Gastrocnemius medialis (tissue), 4 donors: Measurements from ENCODE around the gene ADCYAP1R1. TPM values are rescaled to one million over a fixed set of nuclear protein-coding genes. Genes with fewer than 3 reads are reported as not detected.

Experiments used
- ATAC-seq, 2 donors: fragments of 150-250 bp; one replicate each; pipeline ENCODE4 v1.9.1; 2016
- DNase-seq, 2 donors: peaks; one replicate each; pipeline ENCODE4 v3.0.0-alpha.2; 2019
- H3K27ac ChIP-seq, 4 donors: fragments of 200-600 bp; sonication (generic); 1 replicate in 1 of 4; 2 replicates in 3 of 4; pipeline ENCODE4 v1.5.1; 2016 to 2018; ENCODE audit warnings: mild to moderate bottlenecking in 2 of 4, moderate library complexity in 1 of 4
- H3K27me3 ChIP-seq, 3 donors: fragments of 200-600 bp; sonication (generic) in 2 of 3; 1 replicate in 1 of 3; 2 replicates in 2 of 3; pipeline versions ENCODE4 v1.5.1 to v1.6.0; 2016 to 2019; ENCODE audit warnings: mild to moderate bottlenecking in 1 of 3, moderate library complexity in 1 of 3
- H3K36me3 ChIP-seq, 2 donors: fragments of 200-600 bp; sonication (generic) in 1 of 2; one replicate each; pipeline ENCODE4 v1.5.1; 2017 to 2018
- H3K4me1 ChIP-seq, 2 donors: fragments of 200-600 bp; sonication (generic) in 1 of 2; one replicate each; pipeline ENCODE4 v1.5.1; 2016 to 2017; ENCODE audit warnings: mild to moderate bottlenecking in 2 of 2
- H3K4me3 ChIP-seq, 4 donors: fragments of 200-600 bp; sonication (generic) in 3 of 4; 1 replicate in 1 of 4; 2 replicates in 3 of 4; pipeline ENCODE4 v1.5.1; 2016 to 2019; ENCODE audit warnings: mild to moderate bottlenecking in 2 of 4
- H3K9me3 ChIP-seq, 3 donors: fragments of 200-600 bp; sonication (generic) in 2 of 3; 1 replicate in 1 of 3; 2 replicates in 2 of 3; pipeline ENCODE4 v1.5.1; 2016 to 2019
- CTCF ChIP-seq, 5 experiments: fragments of 450-650 bp in 3 of 5; fragments of 200-600 bp in 2 of 5; sonication (generic) in 2 of 5; IDR thresholded peaks in 4 of 5; conservative IDR thresholded peaks in 1 of 5; 1 replicate in 4 of 5; 2 replicates in 1 of 5; pipeline ENCODE4 v1.5.1; 2016 to 2019; ENCODE audit warnings: antibody characterized with exemption in 5 of 5, mild to moderate bottlenecking in 3 of 5, moderate library complexity in 3 of 5
- POLR2A ChIP-seq, 2 donors: fragments of 450-650 bp; IDR thresholded peaks; one replicate each; pipeline ENCODE4 v1.6.1; 2017; ENCODE audit warnings: antibody characterized with exemption in 2 of 2, mild to moderate bottlenecking in 2 of 2, moderate library complexity in 2 of 2
- in situ Hi-C, 4 donors: fragments of 200-750 bp; cut with MboI; loops; one replicate each; pipeline versions ENCODE4 v1.15.0 to v1.8.0; 2017; ENCODE audit warnings: low sequenced_read_pairs in 4 of 4
- intact Hi-C: fragments of 100-400 bp; cut with DNase I; formaldehyde crosslinking; loops from one replicate; pipeline ENCODE4 v1.15.1; 2023; ENCODE audit warnings: low total_unique reads
- total RNA-seq, 4 donors: library from RNA; depleted of rRNA; stranded (reverse); fragments of >200 nt; gene quantifications; one replicate each; pipeline versions ENCODE4 v1.1.0 to v1.2.3, GENCODE V29; 2016

ADCYAP1R1 gene
- total RNA-seq, 4 donors from 2014 or later: 0.05 to 0.33 (median 0.21) TPM

- in situ Hi-C loops: no loop called here
- ATAC-seq: no peak
- Histone ChIP-seq H3K9me3 (no peaks in the 10 kb centered on the region), H3K27me3 (peaks cover 0 to 3% (median 0%) of the 10 kb centered on the region in 3 donors), H3K36me3 (no peaks in the 10 kb centered on the region), H3K4me1 (no peaks in the 10 kb centered on the region), H3K4me3 (no peak overlapping the region), H3K27ac (no peak overlapping the region)
- TF ChIP-seq POLR2A (IDR thresholded peaks at IDR 0.05): no peak
- TF ChIP-seq CTCF (IDR thresholded peaks at IDR 0.05 in 4 of 5, conservative IDR thresholded peaks at IDR 0.05 in 1 of 5): no peak
- intact Hi-C loops: no loop called here
- no peak for DNase-seq
Observed at GRCh38 chr7:31023877-31024276, 28.2 kb upstream of the ADCYAP1R1 start.

- H3K4me1 ChIP-seq: no peaks in the 10 kb centered on the region
- H3K4me3 ChIP-seq: no peak overlapping the region
- ATAC-seq: no peak
- in situ Hi-C loops (no loop called here), intact Hi-C loops (no loop called here)
- TF ChIP-seq POLR2A (IDR thresholded peaks at IDR 0.05): no peak
- H3K27me3 ChIP-seq: peaks cover 0 to 3% (median 0%) of the 10 kb centered on the region in 3 donors
- H3K27ac ChIP-seq: no peak overlapping the region
- no peaks in the 10 kb centered on the region for H3K9me3 ChIP-seq
- H3K36me3 ChIP-seq: no peaks in the 10 kb centered on the region
- DNase-seq: no peak
Observed at GRCh38 chr7:31027161-31027965, 24.7 kb upstream of the ADCYAP1R1 start.

GRCh38 chr7:31028006-31028405 lies 24.1 kb upstream of the ADCYAP1R1 start:
- Histone ChIP-seq H3K27ac (no peak overlapping the region), H3K4me1 (no peaks in the 10 kb centered on the region), H3K27me3 (peaks cover 0 to 3% (median 0%) of the 10 kb centered on the region in 3 donors), H3K9me3 (no peaks in the 10 kb centered on the region), H3K36me3 (no peaks in the 10 kb centered on the region), H3K4me3 (no peak overlapping the region)
- intact Hi-C loops: no loop called here
- no peak for DNase-seq
- in situ Hi-C loops: no loop called here
- TF ChIP-seq POLR2A (IDR thresholded peaks at IDR 0.05): no peak
- TF ChIP-seq CTCF (IDR thresholded peaks at IDR 0.05 in 4 of 5, conservative IDR thresholded peaks at IDR 0.05 in 1 of 5): no peak
- no peak for ATAC-seq

GRCh38 chr7:31028417-31028992 lies 23.6 kb upstream of the ADCYAP1R1 start:
- no peak overlapping the region for H3K4me3 ChIP-seq
- H3K27me3 ChIP-seq: peaks cover 0 to 3% (median 0%) of the 10 kb centered on the region in 3 donors
- no peak for ATAC-seq
- intact Hi-C loops (no loop called here), in situ Hi-C loops (no loop called here)
- DNase-seq: no peak
- H3K9me3 ChIP-seq: no peaks in the 10 kb centered on the region
- no peaks in the 10 kb centered on the region for H3K36me3 ChIP-seq
- TF ChIP-seq CTCF (IDR thresholded peaks at IDR 0.05 in 4 of 5, conservative IDR thresholded peaks at IDR 0.05 in 1 of 5) (no peak), POLR2A (IDR thresholded peaks at IDR 0.05) (no peak)
- no peaks in the 10 kb centered on the region for H3K4me1 ChIP-seq
- H3K27ac ChIP-seq: no peak overlapping the region

GRCh38 chr7:31029251-31030042 lies 22.7 kb upstream of the ADCYAP1R1 start:
- peaks cover 0 to 3% (median 0%) of the 10 kb centered on the region in 3 donors for H3K27me3 ChIP-seq
- H3K36me3 ChIP-seq: no peaks in the 10 kb centered on the region
- no peak overlapping the region for H3K27ac ChIP-seq
- in situ Hi-C loops (no loop called here), intact Hi-C loops (no loop called here)
- no peaks in the 10 kb centered on the region for H3K9me3 ChIP-seq
- H3K4me3 ChIP-seq: no peak overlapping the region
- no peaks in the 10 kb centered on the region for H3K4me1 ChIP-seq
- TF ChIP-seq CTCF (IDR thresholded peaks at IDR 0.05 in 4 of 5, conservative IDR thresholded peaks at IDR 0.05 in 1 of 5) (no peak), POLR2A (IDR thresholded peaks at IDR 0.05) (no peak)
- DNase-seq (no peak), ATAC-seq (no peak)
